Astrocyte (in vitro differentiated cells and primary cell): ENCODE results near the gene AP3B1. TPM values are rescaled to one million over a fixed set of nuclear protein-coding genes. Genes with fewer than 3 reads are reported as not detected.

ENCODE experiments used
- DNase-seq: peaks from one replicate; pipeline ENCODE4 v3.0.0-alpha.2; 2010; ENCODE audit warnings: low read depth
- FAIRE-seq: peaks from 2 replicates; lab custom pipeline; 2011; peaks lifted over from hg19 to GRCh38; lab: Jason Lieb, UNC
- H2AFZ ChIP-seq: 2 replicates; pipeline ENCODE4 v1.6.0; 2012; ENCODE audit warnings: low read depth, low read length, inconsistent platforms
- H3K27ac ChIP-seq: 2 replicates; pipeline ENCODE4 v1.5.1; 2011; ENCODE audit warnings: low read depth, low read length, inconsistent platforms
- H3K27me3 ChIP-seq: 2 replicates; pipeline ENCODE4 v1.6.0; 2011; ENCODE audit warnings: low read length, inconsistent platforms; ENCODE audit not compliant: insufficient read depth
- H3K36me3 ChIP-seq: 2 replicates; pipeline ENCODE4 v1.5.1; 2011; ENCODE audit warnings: low read length, inconsistent platforms; ENCODE audit not compliant: insufficient read depth
- H3K4me1 ChIP-seq: 2 replicates; pipeline ENCODE4 v1.5.1; 2011; ENCODE audit warnings: low read length, inconsistent platforms; ENCODE audit not compliant: insufficient read depth
- H3K4me2 ChIP-seq: 2 replicates; pipeline ENCODE4 v1.6.0; 2012; ENCODE audit warnings: low read length, inconsistent platforms
- H3K4me3 ChIP-seq: 2 replicates; pipeline ENCODE4 v1.5.1; 2011; ENCODE audit warnings: low read depth, mild to moderate bottlenecking, low read length, inconsistent platforms; ENCODE audit not compliant: insufficient read depth
- H3K79me2 ChIP-seq: 2 replicates; pipeline ENCODE4 v1.6.0; 2012; ENCODE audit warnings: mild to moderate bottlenecking, low read length, inconsistent platforms; ENCODE audit not compliant: insufficient read depth
- H3K9ac ChIP-seq: 2 replicates; pipeline ENCODE4 v1.6.0; 2012; ENCODE audit warnings: mild to moderate bottlenecking, low read length, inconsistent platforms
- H3K9me3 ChIP-seq: 2 replicates; pipeline ENCODE4 v1.5.1; 2012; ENCODE audit warnings: low read depth, mild to moderate bottlenecking, low read length, inconsistent platforms; ENCODE audit not compliant: insufficient read depth
- H4K20me1 ChIP-seq: 2 replicates; pipeline ENCODE4 v1.6.0; 2012; ENCODE audit warnings: low read length, inconsistent platforms; ENCODE audit not compliant: insufficient read depth
- H3K27ac Mint-ChIP-seq: one replicate; pipeline ENCODE4 v1.8.0; 2021; ENCODE audit warnings: mild to moderate bottlenecking, mixed read lengths; ENCODE audit not compliant: unreplicated experiment
- H3K27me3 Mint-ChIP-seq: one replicate; pipeline ENCODE4 v1.8.0; 2021; ENCODE audit warnings: low read depth, mixed read lengths; ENCODE audit not compliant: unreplicated experiment
- H3K36me3 Mint-ChIP-seq: one replicate; pipeline ENCODE4 v1.8.0; 2021; ENCODE audit warnings: low read depth, mixed read lengths; ENCODE audit not compliant: unreplicated experiment
- H3K4me1 Mint-ChIP-seq: one replicate; pipeline ENCODE4 v1.8.0; 2021; ENCODE audit warnings: low read depth, mixed read lengths; ENCODE audit not compliant: unreplicated experiment
- H3K4me3 Mint-ChIP-seq: one replicate; pipeline ENCODE4 v1.8.0; 2021; ENCODE audit warnings: mild to moderate bottlenecking, moderate library complexity, mixed read lengths; ENCODE audit not compliant: unreplicated experiment
- H3K9me3 Mint-ChIP-seq: one replicate; pipeline ENCODE4 v1.8.0; 2021; ENCODE audit warnings: mild to moderate bottlenecking, mixed read lengths; ENCODE audit not compliant: unreplicated experiment
- EZH2 ChIP-seq: IDR thresholded peaks from 2 replicates; pipeline ENCODE4 v1.6.1; 2012; ENCODE audit warnings: mild to moderate bottlenecking, low read length, inconsistent platforms; ENCODE audit not compliant: insufficient read depth
- total RNA-seq: library from RNA; stranded (reverse); gene quantifications from 2 replicates; pipeline ENCODE4 v1.2.1, GENCODE V29; 2021
- TF ChIP-seq, protein P1 (sequence below): IDR thresholded peaks from 2 replicates; pipeline ENCODE4 v1.5.1; 2011; ENCODE audit warnings: low read depth, mild to moderate bottlenecking, inconsistent platforms, low read length, moderate library complexity; ENCODE audit not compliant: insufficient read depth

AP3B1 gene
- total RNA-seq, 1 donor from 2014 or later: 64.8 TPM

DNA sequence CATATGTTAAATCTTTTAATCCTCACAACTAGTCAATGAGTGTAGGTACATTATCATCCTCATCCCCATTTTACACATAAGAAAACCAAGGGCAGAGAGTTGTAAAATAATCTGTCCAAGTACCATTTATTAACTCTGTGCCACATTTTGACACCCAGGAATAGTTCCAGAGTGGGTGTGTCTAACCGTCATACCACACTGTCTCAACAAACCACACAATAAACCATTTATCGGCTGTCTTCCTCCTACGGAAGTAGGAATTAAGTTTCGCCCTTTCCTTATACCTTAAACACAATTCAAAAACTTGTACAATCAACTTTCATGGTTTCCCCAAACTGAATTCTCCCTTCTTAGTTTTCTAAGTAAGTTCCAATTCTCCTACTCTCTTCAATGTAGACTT, 11.4 kb downstream of the AP3B1 start:
- Mint-ChIP-seq H3K36me3 (no peaks in the 10 kb centered on the region), H3K27me3 (no peaks in the 10 kb centered on the region), H3K4me3 (no peak overlapping the region), H3K9me3 (peaks cover 4% of the 10 kb centered on the region), H3K27ac (no peak overlapping the region), H3K4me1 (peaks cover 26% of the 10 kb centered on the region)
- Histone ChIP-seq H3K9ac (no peak overlapping the region), H3K4me2 (no peak overlapping the region), H3K27me3 (no peaks in the 10 kb centered on the region), H3K4me3 (no peak overlapping the region), H3K36me3 (no peaks in the 10 kb centered on the region), H3K79me2 (peaks cover 93% of the 10 kb centered on the region), H4K20me1 (peaks cover 67% of the 10 kb centered on the region), H3K9me3 (no peaks in the 10 kb centered on the region), H3K4me1 (peaks cover 8% of the 10 kb centered on the region), H3K27ac (no peak overlapping the region), H2AFZ (no peak overlapping the region)
- no peak for DNase-seq
- no peak for TF ChIP-seq EZH2
- TF ChIP-seq, protein P1, sequence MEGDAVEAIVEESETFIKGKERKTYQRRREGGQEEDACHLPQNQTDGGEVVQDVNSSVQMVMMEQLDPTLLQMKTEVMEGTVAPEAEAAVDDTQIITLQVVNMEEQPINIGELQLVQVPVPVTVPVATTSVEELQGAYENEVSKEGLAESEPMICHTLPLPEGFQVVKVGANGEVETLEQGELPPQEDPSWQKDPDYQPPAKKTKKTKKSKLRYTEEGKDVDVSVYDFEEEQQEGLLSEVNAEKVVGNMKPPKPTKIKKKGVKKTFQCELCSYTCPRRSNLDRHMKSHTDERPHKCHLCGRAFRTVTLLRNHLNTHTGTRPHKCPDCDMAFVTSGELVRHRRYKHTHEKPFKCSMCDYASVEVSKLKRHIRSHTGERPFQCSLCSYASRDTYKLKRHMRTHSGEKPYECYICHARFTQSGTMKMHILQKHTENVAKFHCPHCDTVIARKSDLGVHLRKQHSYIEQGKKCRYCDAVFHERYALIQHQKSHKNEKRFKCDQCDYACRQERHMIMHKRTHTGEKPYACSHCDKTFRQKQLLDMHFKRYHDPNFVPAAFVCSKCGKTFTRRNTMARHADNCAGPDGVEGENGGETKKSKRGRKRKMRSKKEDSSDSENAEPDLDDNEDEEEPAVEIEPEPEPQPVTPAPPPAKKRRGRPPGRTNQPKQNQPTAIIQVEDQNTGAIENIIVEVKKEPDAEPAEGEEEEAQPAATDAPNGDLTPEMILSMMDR: no peak
- FAIRE-seq: no peak

DNA sequence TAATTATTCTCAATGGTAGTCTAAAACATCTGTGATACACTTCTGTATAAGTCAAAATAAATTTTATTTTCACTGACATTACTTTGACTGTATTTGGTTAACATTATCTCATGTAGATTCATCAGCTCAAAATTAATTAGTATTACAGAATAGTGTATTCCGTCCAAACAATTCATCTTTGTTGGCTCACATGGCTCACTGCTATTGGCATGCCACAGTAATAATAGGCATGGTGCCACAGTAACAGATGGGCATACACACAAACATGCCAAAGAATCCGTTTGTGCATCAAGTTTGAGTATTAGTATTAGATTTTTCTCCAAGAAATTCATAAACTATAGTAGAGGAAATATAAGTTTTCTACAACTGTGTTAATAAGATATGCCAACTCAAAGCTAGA, 14.2 kb downstream of the AP3B1 start:
- H3K27ac Mint-ChIP-seq: no peak overlapping the region
- no peak for FAIRE-seq
- no peaks in the 10 kb centered on the region for H3K27me3 ChIP-seq
- no peak overlapping the region for H3K4me3 ChIP-seq
- no peak overlapping the region for H2AFZ ChIP-seq
- no peaks in the 10 kb centered on the region for H3K36me3 ChIP-seq
- no peaks in the 10 kb centered on the region for H3K4me1 ChIP-seq
- H3K79me2 ChIP-seq: peaks cover 92% of the 10 kb centered on the region
- no peak for TF ChIP-seq EZH2
- TF ChIP-seq, protein P1: no peak
- no peaks in the 10 kb centered on the region for H3K36me3 Mint-ChIP-seq
- no peaks in the 10 kb centered on the region for H3K9me3 Mint-ChIP-seq
- H3K9me3 ChIP-seq: no peaks in the 10 kb centered on the region
- no peak overlapping the region for H3K4me2 ChIP-seq
- peaks cover 72% of the 10 kb centered on the region for H4K20me1 ChIP-seq
- H3K4me3 Mint-ChIP-seq: no peak overlapping the region
- no peak overlapping the region for H3K9ac ChIP-seq
- H3K4me1 Mint-ChIP-seq: peaks cover 7% of the 10 kb centered on the region
- H3K27ac ChIP-seq: no peak overlapping the region
- DNase-seq: no peak
- no peaks in the 10 kb centered on the region for H3K27me3 Mint-ChIP-seq

DNA sequence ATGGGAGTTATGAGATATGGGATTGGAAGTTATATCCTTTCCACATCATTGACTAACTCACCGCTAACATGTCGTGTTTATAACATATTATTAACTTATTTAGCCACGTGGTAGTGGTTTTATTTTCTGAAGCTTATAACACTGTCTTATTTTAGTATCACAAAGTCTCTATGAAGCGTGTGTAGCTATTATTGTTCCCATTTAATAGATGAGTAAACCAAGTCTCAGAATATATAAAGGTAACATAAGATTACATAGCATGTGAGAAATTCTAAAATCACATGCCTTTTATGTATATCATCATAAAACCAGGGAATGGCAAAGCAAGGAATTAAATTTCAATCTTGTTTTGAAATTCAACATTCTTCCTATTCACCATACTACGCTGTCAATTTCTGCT, 15.3 kb downstream of the AP3B1 start:
- no peaks in the 10 kb centered on the region for H3K27me3 Mint-ChIP-seq
- H3K27ac Mint-ChIP-seq: no peak overlapping the region
- no peak overlapping the region for H3K4me3 ChIP-seq
- DNase-seq: no peak
- H3K4me1 Mint-ChIP-seq: peaks cover 8% of the 10 kb centered on the region
- H3K27me3 ChIP-seq: no peaks in the 10 kb centered on the region
- H3K36me3 Mint-ChIP-seq: no peaks in the 10 kb centered on the region
- H3K9me3 Mint-ChIP-seq: no peaks in the 10 kb centered on the region
- H2AFZ ChIP-seq: no peak overlapping the region
- no peak for FAIRE-seq
- H3K4me1 ChIP-seq: no peaks in the 10 kb centered on the region
- no peak overlapping the region for H3K4me3 Mint-ChIP-seq
- H3K36me3 ChIP-seq: no peaks in the 10 kb centered on the region
- H3K4me2 ChIP-seq: no peak overlapping the region
- TF ChIP-seq EZH2: no peak
- TF ChIP-seq, protein P1: no peak
- H3K79me2 ChIP-seq: peaks cover 94% of the 10 kb centered on the region
- H3K9me3 ChIP-seq: no peaks in the 10 kb centered on the region
- H3K27ac ChIP-seq: no peak overlapping the region
- H4K20me1 ChIP-seq: peaks cover 71% of the 10 kb centered on the region
- no peak overlapping the region for H3K9ac ChIP-seq
